HL-60 (cell line): ENCODE data around the gene CXXC5.

Source experiments
- DNase-seq, 2 experiments: peaks; one replicate each; pipeline ENCODE4 v3.0.0-alpha.2; 2010 to 2020; ENCODE audit warnings: low read depth in 1 of 2, low spot score in 1 of 2
- H3K27ac ChIP-seq: fragments of 250-450 bp; sonication (Bioruptor Pico); replicated peaks from 2 replicates; pipeline ENCODE4 v1.5.1; 2020; ENCODE audit warnings: mild to moderate bottlenecking, moderate library complexity
- H3K27me3 ChIP-seq: fragments of 250-450 bp; sonication (Bioruptor Pico); 2 replicates; pipeline ENCODE4 v1.5.1; 2021; ENCODE audit warnings: mild to moderate bottlenecking, moderate library complexity; ENCODE audit not compliant: insufficient read depth, poor library complexity, severe bottlenecking
- H3K4me3 ChIP-seq: replicated peaks from 2 replicates; pipeline ENCODE4 v1.5.1; 2011; ENCODE audit warnings: mild to moderate bottlenecking, control low read depth, low read length; ENCODE audit not compliant: insufficient read depth
- GABPA ChIP-seq: IDR thresholded peaks from 2 replicates; pipeline ENCODE4 v1.6.1; 2012; ENCODE audit warnings: low read depth
- POLR2AphosphoS5 ChIP-seq: IDR thresholded peaks from 2 replicates; pipeline ENCODE4 v1.6.1; 2012; ENCODE audit warnings: low read depth
- REST ChIP-seq: IDR thresholded peaks from 2 replicates; pipeline ENCODE4 v1.6.1; 2012; ENCODE audit warnings: low read depth; ENCODE audit not compliant: insufficient replicate concordance
- SPI1 ChIP-seq: IDR thresholded peaks from 2 replicates; pipeline ENCODE4 v1.6.1; 2012; ENCODE audit warnings: low read depth, mild to moderate bottlenecking, borderline replicate concordance
- TF ChIP-seq, protein P1 (sequence below): IDR thresholded peaks from one replicate; pipeline ENCODE4 v1.5.1; 2011; ENCODE audit warnings: low read length, control low read depth, inconsistent platforms; ENCODE audit not compliant: insufficient read depth

The CXXC5 gene

GRCh38 chr5:139650689-139651042 is 2.5 kb downstream of the CXXC5 start:
- no peak for DNase-seq
- Histone ChIP-seq H3K27ac (peak overlapping the region; percentile 92), H3K4me3 (peak overlapping the region; percentile 63), H3K27me3 (no peaks in the 10 kb centered on the region)
- TF ChIP-seq POLR2AphosphoS5 (no peak), REST (no peak), GABPA (no peak), SPI1 (no peak)
- TF ChIP-seq, protein P1, sequence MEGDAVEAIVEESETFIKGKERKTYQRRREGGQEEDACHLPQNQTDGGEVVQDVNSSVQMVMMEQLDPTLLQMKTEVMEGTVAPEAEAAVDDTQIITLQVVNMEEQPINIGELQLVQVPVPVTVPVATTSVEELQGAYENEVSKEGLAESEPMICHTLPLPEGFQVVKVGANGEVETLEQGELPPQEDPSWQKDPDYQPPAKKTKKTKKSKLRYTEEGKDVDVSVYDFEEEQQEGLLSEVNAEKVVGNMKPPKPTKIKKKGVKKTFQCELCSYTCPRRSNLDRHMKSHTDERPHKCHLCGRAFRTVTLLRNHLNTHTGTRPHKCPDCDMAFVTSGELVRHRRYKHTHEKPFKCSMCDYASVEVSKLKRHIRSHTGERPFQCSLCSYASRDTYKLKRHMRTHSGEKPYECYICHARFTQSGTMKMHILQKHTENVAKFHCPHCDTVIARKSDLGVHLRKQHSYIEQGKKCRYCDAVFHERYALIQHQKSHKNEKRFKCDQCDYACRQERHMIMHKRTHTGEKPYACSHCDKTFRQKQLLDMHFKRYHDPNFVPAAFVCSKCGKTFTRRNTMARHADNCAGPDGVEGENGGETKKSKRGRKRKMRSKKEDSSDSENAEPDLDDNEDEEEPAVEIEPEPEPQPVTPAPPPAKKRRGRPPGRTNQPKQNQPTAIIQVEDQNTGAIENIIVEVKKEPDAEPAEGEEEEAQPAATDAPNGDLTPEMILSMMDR = no peak

GRCh38 chr5:139651043-139651834 is 3.1 kb downstream of the CXXC5 start:
- TF ChIP-seq POLR2AphosphoS5 (no peak), SPI1 (no peak), GABPA (no peak), REST (no peak)
- TF ChIP-seq, protein P1 = no peak
- H3K27ac ChIP-seq = no peak overlapping the region
- no peaks in the 10 kb centered on the region for H3K27me3 ChIP-seq
- peak overlapping the region; percentile 63 for H3K4me3 ChIP-seq
- DNase-seq = no peak

DNA sequence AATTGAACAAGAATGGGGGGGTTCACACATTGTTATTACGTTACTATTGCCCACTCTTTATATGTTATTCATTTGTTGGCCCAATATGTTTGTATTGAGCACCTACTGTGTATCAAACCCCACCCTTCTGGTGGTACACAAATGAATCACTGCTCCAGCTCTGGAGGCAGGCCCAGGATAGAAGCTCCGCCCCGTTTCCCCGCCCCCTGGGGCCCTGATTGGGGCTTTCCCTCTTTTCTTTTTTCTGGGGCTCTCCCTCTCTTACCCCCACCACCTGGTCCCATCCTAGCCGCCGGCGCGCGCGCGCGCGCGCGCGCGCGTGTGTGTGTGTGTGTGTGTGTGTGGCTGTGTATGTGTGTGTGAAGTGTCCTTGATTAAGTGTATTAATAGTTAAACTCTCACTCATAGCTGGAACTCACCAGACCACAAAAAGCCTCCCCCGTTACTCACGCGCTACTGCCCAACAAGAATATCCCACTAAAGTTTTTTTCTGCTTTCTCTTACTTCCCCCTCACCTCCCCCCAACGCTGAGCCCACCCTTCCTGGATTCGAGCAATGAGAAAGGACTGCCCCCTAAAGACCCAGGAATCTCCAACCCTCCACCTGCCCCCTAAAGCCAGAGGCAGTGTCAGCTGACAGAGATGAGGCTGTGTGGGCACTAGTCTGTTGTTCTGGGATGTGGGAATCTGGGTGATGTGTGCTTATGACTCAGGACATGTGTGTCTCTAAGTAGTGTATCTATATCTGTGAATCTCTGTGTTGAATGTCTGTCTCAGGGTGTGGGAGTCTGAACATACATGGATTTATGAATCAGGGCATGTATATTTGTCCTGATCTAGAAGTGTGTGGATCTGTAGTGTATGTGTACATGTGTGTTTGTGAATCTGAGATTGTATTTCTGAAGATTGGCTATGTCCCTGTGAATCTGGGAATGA is 4.0 kb downstream of the CXXC5 start:
- Histone ChIP-seq H3K27ac (no peak overlapping the region), H3K27me3 (no peaks in the 10 kb centered on the region), H3K4me3 (no peak overlapping the region)
- peak in 1 of 2 experiments; percentile 30 for DNase-seq
- TF ChIP-seq REST = no peak
